ENCODE results near the gene ADGRA3.

Gene ADGRA3

DNA sequence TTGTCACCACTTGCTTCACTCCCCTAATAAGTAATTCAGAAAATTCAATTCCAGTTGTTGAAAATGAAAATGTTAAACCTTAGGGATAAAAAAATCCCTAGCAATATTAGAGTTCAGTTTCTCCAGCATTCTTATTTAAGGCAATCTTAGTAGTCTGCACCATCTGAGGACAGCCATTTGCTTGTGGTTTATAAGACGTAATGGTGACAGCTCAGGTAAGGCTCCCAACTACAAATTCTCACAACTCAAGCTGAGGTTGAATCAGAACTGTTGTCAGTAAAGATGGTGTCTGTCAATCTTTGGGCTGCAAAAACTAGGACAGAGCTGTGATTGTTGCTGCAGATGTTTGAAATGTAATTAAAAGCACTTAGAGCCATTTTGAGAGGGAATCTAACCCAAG lies 16.3 kb upstream of the ADGRA3 start:
- TF ChIP-seq, protein P1, sequence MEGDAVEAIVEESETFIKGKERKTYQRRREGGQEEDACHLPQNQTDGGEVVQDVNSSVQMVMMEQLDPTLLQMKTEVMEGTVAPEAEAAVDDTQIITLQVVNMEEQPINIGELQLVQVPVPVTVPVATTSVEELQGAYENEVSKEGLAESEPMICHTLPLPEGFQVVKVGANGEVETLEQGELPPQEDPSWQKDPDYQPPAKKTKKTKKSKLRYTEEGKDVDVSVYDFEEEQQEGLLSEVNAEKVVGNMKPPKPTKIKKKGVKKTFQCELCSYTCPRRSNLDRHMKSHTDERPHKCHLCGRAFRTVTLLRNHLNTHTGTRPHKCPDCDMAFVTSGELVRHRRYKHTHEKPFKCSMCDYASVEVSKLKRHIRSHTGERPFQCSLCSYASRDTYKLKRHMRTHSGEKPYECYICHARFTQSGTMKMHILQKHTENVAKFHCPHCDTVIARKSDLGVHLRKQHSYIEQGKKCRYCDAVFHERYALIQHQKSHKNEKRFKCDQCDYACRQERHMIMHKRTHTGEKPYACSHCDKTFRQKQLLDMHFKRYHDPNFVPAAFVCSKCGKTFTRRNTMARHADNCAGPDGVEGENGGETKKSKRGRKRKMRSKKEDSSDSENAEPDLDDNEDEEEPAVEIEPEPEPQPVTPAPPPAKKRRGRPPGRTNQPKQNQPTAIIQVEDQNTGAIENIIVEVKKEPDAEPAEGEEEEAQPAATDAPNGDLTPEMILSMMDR (IDR thresholded peaks at IDR 0.05) = no peak
- Histone ChIP-seq H3K9me3 (peaks cover 3% of the 10 kb centered on the region), H3K27me3 (no peaks in the 10 kb centered on the region), H3K4me1 (ENCODE audit: control insufficient read depth in 1 of 2, insufficient read depth in 1 of 2, low read depth in 1 of 2, low read length in 1 of 2) (no peaks in the 10 kb centered on the region), H3K36me3 (no peaks in the 10 kb centered on the region), H3K27ac (no peak overlapping the region), H3K4me3 (ENCODE audit: low read depth in 1 of 2, low read length in 1 of 2) (no peak overlapping the region)

GRCh38 chr4:22531311-22532019 lies 15.6 kb upstream of the ADGRA3 start:
- no peak overlapping the region for H3K4me3 ChIP-seq (ENCODE audit: low read depth in 1 of 2, low read length in 1 of 2)
- TF ChIP-seq, protein P1 (IDR thresholded peaks at IDR 0.05) = no peak
- no peak overlapping the region for H3K27ac ChIP-seq
- no peaks in the 10 kb centered on the region for H3K27me3 ChIP-seq
- no peaks in the 10 kb centered on the region for H3K4me1 ChIP-seq (ENCODE audit: control insufficient read depth in 1 of 2, insufficient read depth in 1 of 2, low read depth in 1 of 2, low read length in 1 of 2)
- no peaks in the 10 kb centered on the region for H3K36me3 ChIP-seq
- peaks cover 3% of the 10 kb centered on the region for H3K9me3 ChIP-seq

- Histone ChIP-seq H3K27me3 (no peaks in the 10 kb centered on the region), H3K9me3 (no peaks in the 10 kb centered on the region), H3K4me1 (ENCODE audit: control insufficient read depth in 1 of 2, insufficient read depth in 1 of 2, low read depth in 1 of 2, low read length in 1 of 2) (no peaks in the 10 kb centered on the region), H3K27ac (no peak overlapping the region), H3K36me3 (no peaks in the 10 kb centered on the region), H3K4me3 (ENCODE audit: low read depth in 1 of 2, low read length in 1 of 2) (no peak overlapping the region)
- TF ChIP-seq, protein P1 (IDR thresholded peaks at IDR 0.05) = no peak
These were observed 9.0 kb upstream of the ADGRA3 start for GRCh38 chr4:22524895-22525294.

- Histone ChIP-seq H3K36me3 (no peaks in the 10 kb centered on the region), H3K4me1 (ENCODE audit: control insufficient read depth in 1 of 2, insufficient read depth in 1 of 2, low read depth in 1 of 2, low read length in 1 of 2) (no peaks in the 10 kb centered on the region), H3K9me3 (no peaks in the 10 kb centered on the region), H3K4me3 (ENCODE audit: low read depth in 1 of 2, low read length in 1 of 2) (no peak overlapping the region), H3K27ac (no peak overlapping the region), H3K27me3 (peaks cover 6% of the 10 kb centered on the region)
- TF ChIP-seq, protein P1 (IDR thresholded peaks at IDR 0.05) = no peak
These were observed 7.0 kb upstream of the ADGRA3 start for GRCh38 chr4:22522706-22523501.

DNA sequence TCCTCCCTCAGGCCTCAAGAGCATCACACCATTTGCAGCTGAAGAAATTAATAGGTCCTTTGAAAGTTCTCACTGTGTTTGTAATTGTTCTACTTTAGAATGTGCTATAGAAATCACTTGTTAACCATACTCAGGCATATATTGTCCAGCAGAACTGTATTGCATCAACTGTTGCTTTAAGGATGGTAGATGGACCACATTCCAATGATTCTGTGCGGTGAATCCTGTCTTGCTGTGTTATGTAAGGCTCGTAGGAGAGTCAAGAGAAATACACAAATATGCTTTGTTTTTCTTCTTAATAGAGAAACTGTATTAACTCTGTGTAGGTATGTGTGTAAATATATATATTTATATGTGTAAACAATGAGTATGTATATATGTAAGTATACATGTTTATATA lies 6.3 kb upstream of the ADGRA3 start:
- H3K4me1 ChIP-seq (ENCODE audit: control insufficient read depth in 1 of 2, insufficient read depth in 1 of 2, low read depth in 1 of 2, low read length in 1 of 2) = no peaks in the 10 kb centered on the region
- TF ChIP-seq, protein P1 (IDR thresholded peaks at IDR 0.05) = no peak

More for the DNA sequence above, 6.3 kb upstream of the ADGRA3 start:
- Histone ChIP-seq H3K36me3 (no peaks in the 10 kb centered on the region), H3K27me3 (peaks cover 12% of the 10 kb centered on the region), H3K9me3 (no peaks in the 10 kb centered on the region), H3K4me3 (ENCODE audit: low read depth in 1 of 2, low read length in 1 of 2) (no peak overlapping the region), H3K27ac (no peak overlapping the region)
